Chondrocyte (in vitro differentiated cells): Measurements from ENCODE around the gene AKR7A2. TPM values are rescaled to one million over a fixed set of nuclear protein-coding genes. Genes with fewer than 3 reads are reported as not detected.

Experiments used
- DNase-seq: peaks from one replicate; pipeline ENCODE4 v3.0.0; 2021; ENCODE audit warnings: mixed read lengths, low spot score
- H3K27ac Mint-ChIP-seq: one replicate; pipeline ENCODE4 v1.8.0; 2021; ENCODE audit warnings: mild to moderate bottlenecking, moderate library complexity, mixed read lengths; ENCODE audit not compliant: unreplicated experiment
- H3K27me3 Mint-ChIP-seq: 2 replicates; pipeline ENCODE4 v1.8.0; 2021; ENCODE audit warnings: low read depth, mixed read lengths
- H3K36me3 Mint-ChIP-seq: 2 replicates; pipeline ENCODE4 v1.8.0; 2021; ENCODE audit warnings: low read depth, mixed read lengths
- H3K4me1 Mint-ChIP-seq: 2 replicates; pipeline ENCODE4 v1.8.0; 2021; ENCODE audit warnings: low read depth, mild to moderate bottlenecking, mixed read lengths
- H3K4me3 Mint-ChIP-seq: one replicate; pipeline ENCODE4 v1.8.0; 2021; ENCODE audit warnings: mild to moderate bottlenecking, moderate library complexity, mixed read lengths; ENCODE audit not compliant: unreplicated experiment
- H3K9me3 Mint-ChIP-seq: 2 replicates; pipeline ENCODE4 v1.8.0; 2021; ENCODE audit warnings: low read depth, mixed read lengths
- total RNA-seq: library from RNA; stranded (reverse); gene quantifications from 3 replicates; pipeline ENCODE4 v1.2.1, GENCODE V29; 2021
- TF ChIP-seq, protein P1 (sequence below): fragments of 200-600 bp; sonication (generic); IDR thresholded peaks from 2 replicates; pipeline ENCODE4 v1.5.0; 2021; ENCODE audit warnings: antibody characterized with exemption, mild to moderate bottlenecking, moderate library complexity

Gene AKR7A2
- total RNA-seq, 1 donor from 2014 or later: 46.6 TPM

DNA sequence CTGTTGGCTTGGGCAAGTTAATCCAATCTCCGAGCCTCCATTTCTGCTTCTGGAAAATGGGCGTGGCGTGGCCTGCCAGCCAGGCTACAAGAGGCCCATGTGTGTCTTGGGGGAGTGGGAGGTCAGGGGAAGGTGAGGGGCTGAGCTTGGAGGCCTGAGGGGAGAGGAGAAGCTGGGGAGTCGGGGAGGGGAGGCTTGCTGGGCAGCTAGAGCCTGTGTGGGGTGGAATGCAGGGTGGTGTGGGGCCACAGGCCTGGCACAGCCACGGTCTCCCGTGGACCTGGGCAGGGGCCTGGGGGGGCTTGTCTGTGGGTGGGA, 14.8 kb upstream of the AKR7A2 start:
- no peak overlapping the region for H3K27ac Mint-ChIP-seq

DNA sequence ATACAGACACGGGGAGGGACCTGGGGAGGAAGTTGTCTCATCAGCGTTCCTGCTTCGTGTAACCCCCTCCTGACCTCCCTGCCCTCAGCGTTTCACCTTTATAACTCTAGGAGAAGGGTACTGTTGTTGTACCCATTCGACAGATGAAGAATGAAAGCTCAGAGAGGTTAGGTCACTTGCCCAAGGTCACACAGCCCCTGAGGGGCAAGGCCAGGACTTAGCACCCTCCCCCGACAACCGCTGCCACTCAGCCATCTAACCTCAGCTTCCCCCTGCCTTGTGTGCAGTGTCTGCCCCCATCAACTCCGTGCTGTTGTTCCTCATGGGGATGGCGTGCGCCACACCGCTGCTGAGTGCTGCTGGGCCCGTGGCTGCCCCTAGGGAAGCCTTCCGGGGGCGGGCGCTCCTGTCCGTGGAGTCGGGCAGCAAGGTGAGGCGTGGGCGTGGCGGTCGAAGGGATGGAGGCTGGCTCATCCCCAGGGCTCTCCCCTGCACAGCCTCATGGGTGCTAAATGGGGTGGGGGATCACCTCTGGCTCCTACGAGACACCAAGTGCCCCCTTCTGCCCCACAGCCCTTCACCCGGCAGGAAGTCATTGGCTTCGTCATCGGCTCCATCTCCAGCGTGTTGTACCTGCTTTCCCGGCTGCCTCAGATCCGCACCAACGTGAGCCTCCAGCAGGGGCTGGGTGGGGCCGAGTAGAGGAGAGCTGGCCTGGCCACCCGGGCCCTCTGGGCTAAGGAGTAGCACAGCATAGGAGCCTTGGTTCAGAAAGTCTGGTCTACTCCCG, 14.2 kb upstream of the AKR7A2 start:
- no peak for DNase-seq
- peaks cover 10% of the 10 kb centered on the region for H3K36me3 Mint-ChIP-seq
- no peaks in the 10 kb centered on the region for H3K27me3 Mint-ChIP-seq
- no peak overlapping the region for H3K27ac Mint-ChIP-seq
- H3K4me3 Mint-ChIP-seq: no peak overlapping the region
- TF ChIP-seq, protein P1, sequence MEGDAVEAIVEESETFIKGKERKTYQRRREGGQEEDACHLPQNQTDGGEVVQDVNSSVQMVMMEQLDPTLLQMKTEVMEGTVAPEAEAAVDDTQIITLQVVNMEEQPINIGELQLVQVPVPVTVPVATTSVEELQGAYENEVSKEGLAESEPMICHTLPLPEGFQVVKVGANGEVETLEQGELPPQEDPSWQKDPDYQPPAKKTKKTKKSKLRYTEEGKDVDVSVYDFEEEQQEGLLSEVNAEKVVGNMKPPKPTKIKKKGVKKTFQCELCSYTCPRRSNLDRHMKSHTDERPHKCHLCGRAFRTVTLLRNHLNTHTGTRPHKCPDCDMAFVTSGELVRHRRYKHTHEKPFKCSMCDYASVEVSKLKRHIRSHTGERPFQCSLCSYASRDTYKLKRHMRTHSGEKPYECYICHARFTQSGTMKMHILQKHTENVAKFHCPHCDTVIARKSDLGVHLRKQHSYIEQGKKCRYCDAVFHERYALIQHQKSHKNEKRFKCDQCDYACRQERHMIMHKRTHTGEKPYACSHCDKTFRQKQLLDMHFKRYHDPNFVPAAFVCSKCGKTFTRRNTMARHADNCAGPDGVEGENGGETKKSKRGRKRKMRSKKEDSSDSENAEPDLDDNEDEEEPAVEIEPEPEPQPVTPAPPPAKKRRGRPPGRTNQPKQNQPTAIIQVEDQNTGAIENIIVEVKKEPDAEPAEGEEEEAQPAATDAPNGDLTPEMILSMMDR: no peak
- H3K4me1 Mint-ChIP-seq: no peaks in the 10 kb centered on the region
- H3K9me3 Mint-ChIP-seq: no peaks in the 10 kb centered on the region

More for the DNA sequence above, 14.8 kb upstream of the AKR7A2 start:
- Mint-ChIP-seq H3K27me3 (no peaks in the 10 kb centered on the region), H3K36me3 (peaks cover 8% of the 10 kb centered on the region), H3K9me3 (no peaks in the 10 kb centered on the region), H3K4me1 (no peaks in the 10 kb centered on the region), H3K4me3 (no peak overlapping the region)
- no peak for DNase-seq
- TF ChIP-seq, protein P1: no peak

DNA sequence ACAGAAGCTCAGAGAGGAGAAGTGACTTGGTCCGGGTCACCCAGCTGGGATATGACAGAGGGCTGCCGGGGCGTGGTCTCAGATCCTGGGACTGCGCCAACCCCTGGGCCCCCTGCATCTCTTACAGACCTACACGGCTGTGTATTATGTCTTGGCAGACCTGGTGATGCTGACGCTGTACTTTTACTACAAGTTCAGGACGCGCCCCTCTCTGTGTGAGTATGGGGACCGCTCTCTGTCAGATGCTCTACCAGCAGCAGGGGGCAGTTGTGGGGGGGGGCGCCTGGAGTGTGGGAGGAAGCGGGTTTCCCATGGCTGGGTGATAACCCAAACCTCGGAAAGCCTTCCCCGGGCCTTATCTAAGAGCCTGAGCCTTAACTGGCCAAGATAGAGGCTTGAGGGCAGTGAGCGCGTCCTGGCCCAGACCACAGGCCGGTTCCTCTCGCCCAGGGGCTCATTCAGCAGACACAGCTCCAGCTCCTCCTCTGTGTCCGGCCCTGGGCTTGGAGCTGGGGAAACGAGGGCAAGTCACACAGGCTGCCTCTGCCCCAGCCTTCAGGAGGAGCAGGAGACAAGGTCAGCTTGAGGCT, 13.5 kb upstream of the AKR7A2 start:
- peaks cover 12% of the 10 kb centered on the region for H3K36me3 Mint-ChIP-seq
- no peak overlapping the region for H3K27ac Mint-ChIP-seq
- H3K4me1 Mint-ChIP-seq: no peaks in the 10 kb centered on the region
- H3K9me3 Mint-ChIP-seq: no peaks in the 10 kb centered on the region
- TF ChIP-seq, protein P1: no peak
- no peak for DNase-seq
- H3K27me3 Mint-ChIP-seq: no peaks in the 10 kb centered on the region
- H3K4me3 Mint-ChIP-seq: no peak overlapping the region

DNA sequence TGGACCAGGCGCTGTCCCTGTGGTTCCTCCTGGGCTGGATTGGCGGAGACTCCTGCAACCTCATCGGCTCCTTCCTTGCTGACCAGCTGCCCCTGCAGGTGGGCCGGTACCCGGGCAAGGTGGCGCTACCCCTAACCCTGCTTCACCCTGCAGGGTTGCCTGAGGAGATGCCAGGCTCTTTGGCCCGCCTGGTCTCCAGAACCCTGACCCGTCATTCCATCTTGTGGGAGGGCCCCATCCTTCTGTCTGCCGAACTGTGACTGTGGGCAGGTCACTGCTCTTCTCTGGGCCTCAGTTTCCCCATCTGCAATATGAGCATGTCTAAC, 12.7 kb upstream of the AKR7A2 start:
- H3K4me1 Mint-ChIP-seq: no peaks in the 10 kb centered on the region
- no peaks in the 10 kb centered on the region for H3K9me3 Mint-ChIP-seq
- no peak for DNase-seq
- H3K4me3 Mint-ChIP-seq: no peak overlapping the region
- H3K36me3 Mint-ChIP-seq: peaks cover 12% of the 10 kb centered on the region
- H3K27ac Mint-ChIP-seq: no peak overlapping the region
- TF ChIP-seq, protein P1: no peak
- no peaks in the 10 kb centered on the region for H3K27me3 Mint-ChIP-seq

DNA sequence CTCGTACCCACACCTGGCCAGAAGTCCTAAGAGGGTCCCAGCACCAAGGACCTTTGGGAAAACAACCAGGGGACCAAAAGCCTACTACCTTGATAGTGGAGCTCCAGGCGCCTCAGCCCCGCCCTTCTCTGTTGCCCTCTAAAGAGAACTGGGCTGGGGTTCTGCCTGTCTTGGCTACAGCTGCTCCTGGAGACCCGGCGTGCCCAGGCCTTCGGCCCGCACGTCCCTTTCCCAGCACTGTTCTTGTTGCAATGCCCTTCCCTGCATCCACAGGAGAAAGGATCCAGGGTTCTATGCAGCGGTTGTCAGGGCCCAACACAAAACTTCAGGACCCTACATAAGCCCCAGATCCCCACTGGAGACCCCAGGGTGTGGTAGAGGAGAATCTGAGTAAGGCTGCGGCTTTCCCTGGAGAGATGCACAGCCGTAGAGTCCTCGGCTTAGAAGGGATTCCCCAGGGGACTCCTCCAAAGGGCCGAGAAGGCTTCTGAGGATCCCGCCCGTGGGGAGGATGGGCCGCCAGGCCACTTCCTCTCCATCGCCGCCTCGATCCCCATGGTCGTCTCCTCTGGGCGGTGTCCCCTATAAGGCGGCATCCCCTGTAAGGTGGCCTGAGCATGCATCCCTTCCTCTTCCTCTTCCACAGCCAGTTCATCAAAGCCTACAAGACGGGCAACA, 12.2 kb upstream of the AKR7A2 start:
- no peaks in the 10 kb centered on the region for H3K9me3 Mint-ChIP-seq
- no peak overlapping the region for H3K27ac Mint-ChIP-seq
- H3K27me3 Mint-ChIP-seq: no peaks in the 10 kb centered on the region
- H3K4me3 Mint-ChIP-seq: no peak overlapping the region
- peaks cover 14% of the 10 kb centered on the region for H3K36me3 Mint-ChIP-seq
- DNase-seq: no peak
- H3K4me1 Mint-ChIP-seq: peaks cover 4% of the 10 kb centered on the region
- TF ChIP-seq, protein P1: no peak
